ENCODE results near the gene BAD.

Gene BAD

GRCh38 chr11:64238076-64238475, 46.4 kb downstream of the BAD start:
- Mint-ChIP-seq H3K36me3 (ENCODE audit: low read depth) (peaks cover 27% of the 10 kb centered on the region), H3K27me3 (ENCODE audit: low read depth) (no peaks in the 10 kb centered on the region), H3K4me3 (no peak overlapping the region), H3K4me1 (ENCODE audit: low read depth) (peaks cover 31% of the 10 kb centered on the region), H3K9me3 (no peaks in the 10 kb centered on the region), H3K27ac (peak overlapping the region; percentile 8)
- no peak for DNase-seq (ENCODE audit: low spot score)

GRCh38 chr11:64237484-64237951, 46.9 kb downstream of the BAD start:
- H3K36me3 Mint-ChIP-seq (ENCODE audit: low read depth) = peaks cover 24% of the 10 kb centered on the region
- H3K27ac Mint-ChIP-seq = no peak overlapping the region
- H3K4me3 Mint-ChIP-seq = no peak overlapping the region
- H3K27me3 Mint-ChIP-seq (ENCODE audit: low read depth) = no peaks in the 10 kb centered on the region
- peaks cover 34% of the 10 kb centered on the region for H3K4me1 Mint-ChIP-seq (ENCODE audit: low read depth)
- no peak for DNase-seq (ENCODE audit: low spot score)
- no peaks in the 10 kb centered on the region for H3K9me3 Mint-ChIP-seq

GRCh38 chr11:64235437-64236161, 48.9 kb downstream of the BAD start:
- no peaks in the 10 kb centered on the region for H3K9me3 Mint-ChIP-seq
- H3K36me3 Mint-ChIP-seq (ENCODE audit: low read depth) = peaks cover 23% of the 10 kb centered on the region
- H3K27me3 Mint-ChIP-seq (ENCODE audit: low read depth) = no peaks in the 10 kb centered on the region
- H3K4me1 Mint-ChIP-seq (ENCODE audit: low read depth) = peaks cover 38% of the 10 kb centered on the region
- H3K27ac Mint-ChIP-seq = peak overlapping the region; percentile 71
- peak overlapping the region; percentile 87 for H3K4me3 Mint-ChIP-seq
- no peak for DNase-seq (ENCODE audit: low spot score)

- Mint-ChIP-seq H3K4me3 (peak overlapping the region; percentile 87), H3K4me1 (ENCODE audit: low read depth) (peaks cover 32% of the 10 kb centered on the region), H3K27ac (peak overlapping the region; percentile 71), H3K9me3 (no peaks in the 10 kb centered on the region), H3K27me3 (ENCODE audit: low read depth) (no peaks in the 10 kb centered on the region), H3K36me3 (ENCODE audit: low read depth) (peaks cover 18% of the 10 kb centered on the region)
- peak; percentile 61 for DNase-seq (ENCODE audit: low spot score)
Observed at GRCh38 chr11:64234647-64235379, 49.7 kb downstream of the BAD start.

- H3K9me3 Mint-ChIP-seq = no peaks in the 10 kb centered on the region
- H3K4me3 Mint-ChIP-seq = peak within 1 kb of the TSS; percentile 87
- no peaks in the 10 kb centered on the region for H3K27me3 Mint-ChIP-seq (ENCODE audit: low read depth)
- H3K4me1 Mint-ChIP-seq (ENCODE audit: low read depth) = peaks cover 35% of the 10 kb centered on the region
- H3K27ac Mint-ChIP-seq = peak within 1 kb of the TSS; percentile 71
- H3K36me3 Mint-ChIP-seq (ENCODE audit: low read depth) = peaks cover 17% of the 10 kb centered on the region
- peak; percentile 72 for DNase-seq (ENCODE audit: low spot score)
Observed at GRCh38 chr11:64233913-64234586, 50.4 kb downstream of the BAD start, which contains the start of gene VEGFB. Gene VEGFB, plus strand, starts transcription at chr11:64234584. Its CDS starts 250 bp downstream, at chr11:64234834.

GRCh38 chr11:64232967-64233315, 51.5 kb downstream of the BAD start:
- Mint-ChIP-seq H3K36me3 (ENCODE audit: low read depth) (peaks cover 12% of the 10 kb centered on the region), H3K4me3 (peak overlapping the region; percentile 69), H3K4me1 (ENCODE audit: low read depth) (peaks cover 34% of the 10 kb centered on the region), H3K9me3 (no peaks in the 10 kb centered on the region), H3K27ac (peak overlapping the region; percentile 53), H3K27me3 (ENCODE audit: low read depth) (no peaks in the 10 kb centered on the region)
- DNase-seq (ENCODE audit: low spot score) = no peak

GRCh38 chr11:64232182-64232966, 52.1 kb downstream of the BAD start:
- H3K27me3 Mint-ChIP-seq (ENCODE audit: low read depth) = no peaks in the 10 kb centered on the region
- DNase-seq (ENCODE audit: low spot score) = no peak
- H3K4me3 Mint-ChIP-seq = peak overlapping the region; percentile 90
- peak overlapping the region; percentile 53 for H3K27ac Mint-ChIP-seq
- H3K36me3 Mint-ChIP-seq (ENCODE audit: low read depth) = peaks cover 10% of the 10 kb centered on the region
- H3K9me3 Mint-ChIP-seq = no peaks in the 10 kb centered on the region
- H3K4me1 Mint-ChIP-seq (ENCODE audit: low read depth) = peaks cover 38% of the 10 kb centered on the region

- peaks cover 37% of the 10 kb centered on the region for H3K4me1 Mint-ChIP-seq (ENCODE audit: low read depth)
- no peak for DNase-seq (ENCODE audit: low spot score)
- H3K9me3 Mint-ChIP-seq = no peaks in the 10 kb centered on the region
- no peaks in the 10 kb centered on the region for H3K27me3 Mint-ChIP-seq (ENCODE audit: low read depth)
- peak overlapping the region; percentile 90 for H3K4me3 Mint-ChIP-seq
- H3K27ac Mint-ChIP-seq = no peak overlapping the region
- H3K36me3 Mint-ChIP-seq (ENCODE audit: low read depth) = peaks cover 6% of the 10 kb centered on the region
Observed at GRCh38 chr11:64231546-64231945, 52.9 kb downstream of the BAD start.

- no peaks in the 10 kb centered on the region for H3K27me3 Mint-ChIP-seq (ENCODE audit: low read depth)
- H3K36me3 Mint-ChIP-seq (ENCODE audit: low read depth) = peaks cover 6% of the 10 kb centered on the region
- H3K9me3 Mint-ChIP-seq = no peaks in the 10 kb centered on the region
- H3K4me1 Mint-ChIP-seq (ENCODE audit: low read depth) = peaks cover 37% of the 10 kb centered on the region
- peak overlapping the region; percentile 66 for H3K27ac Mint-ChIP-seq
- no peak for DNase-seq (ENCODE audit: low spot score)
- H3K4me3 Mint-ChIP-seq = peak overlapping the region; percentile 90
Observed at GRCh38 chr11:64230985-64231365, 53.5 kb downstream of the BAD start.

GRCh38 chr11:64230171-64230984, 54.1 kb downstream of the BAD start, which contains the start of gene DNAJC4:
Gene DNAJC4, plus strand, starts transcription at chr11:64230548. Its CDS starts 307 bp downstream, at chr11:64230855.
- Mint-ChIP-seq H3K36me3 (ENCODE audit: low read depth) (peaks cover 6% of the 10 kb centered on the region), H3K27me3 (ENCODE audit: low read depth) (no peaks in the 10 kb centered on the region), H3K9me3 (no peaks in the 10 kb centered on the region), H3K4me1 (ENCODE audit: low read depth) (peaks cover 33% of the 10 kb centered on the region), H3K4me3 (peak within 1 kb of the TSS; percentile 90), H3K27ac (peak within 1 kb of the TSS; percentile 91)
- DNase-seq (ENCODE audit: low spot score) = peak; percentile 92

GRCh38 chr11:64229744-64230170, 54.7 kb downstream of the BAD start:
- DNase-seq (ENCODE audit: low spot score) = no peak
- Mint-ChIP-seq H3K27me3 (ENCODE audit: low read depth) (no peaks in the 10 kb centered on the region), H3K36me3 (ENCODE audit: low read depth) (peaks cover 5% of the 10 kb centered on the region), H3K4me1 (ENCODE audit: low read depth) (peaks cover 35% of the 10 kb centered on the region), H3K27ac (peak overlapping the region; percentile 91), H3K9me3 (no peaks in the 10 kb centered on the region), H3K4me3 (peak overlapping the region; percentile 90)

- no peak for DNase-seq (ENCODE audit: low spot score)
- H3K4me1 Mint-ChIP-seq (ENCODE audit: low read depth) = peaks cover 36% of the 10 kb centered on the region
- H3K4me3 Mint-ChIP-seq = peak overlapping the region; percentile 90
- peaks cover 5% of the 10 kb centered on the region for H3K36me3 Mint-ChIP-seq (ENCODE audit: low read depth)
- H3K9me3 Mint-ChIP-seq = no peaks in the 10 kb centered on the region
- H3K27me3 Mint-ChIP-seq (ENCODE audit: low read depth) = no peaks in the 10 kb centered on the region
- peak overlapping the region; percentile 91 for H3K27ac Mint-ChIP-seq
Observed at GRCh38 chr11:64229090-64229743, 55.2 kb downstream of the BAD start.
